OCI-LY7 (cell line): Measurements from ENCODE around the gene ST3GAL3.

Source experiments
- EZH2phosphoT487 ChIP-seq: fragments of 200-600 bp; sonication (generic); IDR thresholded peaks from 2 replicates; pipeline ENCODE4 v1.6.1; 2018; ENCODE audit warnings: low read depth, borderline replicate concordance, mild to moderate bottlenecking, mixed run types, antibody characterized with exemption, low read length, moderate library complexity, mixed read lengths
- TF ChIP-seq, protein P1 (sequence below): fragments of 200-600 bp; sonication (generic); conservative IDR thresholded peaks from 2 replicates; pipeline ENCODE4 v1.5.1; 2014; ENCODE audit warnings: mild to moderate bottlenecking, antibody characterized with exemption, low read length, moderate library complexity, mixed read lengths

DNA sequence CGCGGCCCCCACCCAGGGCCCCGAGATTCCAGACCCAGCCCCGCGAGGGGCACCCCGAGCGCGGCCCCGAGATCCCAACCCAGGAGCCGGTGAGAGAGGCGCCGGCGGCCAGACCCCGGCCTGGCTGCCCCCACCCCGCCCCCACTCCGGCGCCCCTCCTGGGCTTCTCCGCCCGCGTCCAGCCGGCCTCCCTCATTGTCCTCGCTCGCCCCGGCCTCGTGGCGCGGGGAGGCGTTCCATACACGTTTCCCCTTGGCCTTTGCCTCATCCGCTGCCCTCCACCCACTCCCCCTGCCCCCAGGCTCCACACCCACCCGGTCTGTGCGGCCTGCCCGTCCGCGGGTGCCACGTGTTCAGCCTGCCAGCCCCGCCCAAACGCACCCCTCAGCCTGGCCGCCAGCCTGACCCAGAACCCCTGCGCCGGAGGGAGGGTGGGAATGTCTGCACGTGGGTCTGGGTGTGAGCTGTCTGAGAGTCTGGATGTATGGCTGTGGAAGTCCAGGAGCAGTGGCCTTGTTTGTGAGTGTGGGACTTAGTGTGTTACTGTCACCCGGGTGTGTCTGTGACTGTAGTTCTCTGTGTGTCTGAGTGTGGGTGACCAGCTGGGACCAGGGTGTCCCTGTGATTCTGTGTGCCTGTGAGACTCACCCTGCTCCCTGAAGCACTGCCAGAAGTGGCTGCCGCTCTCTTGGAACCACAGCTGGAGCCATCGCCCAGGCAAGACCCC is 272.4 kb downstream of the ST3GAL3 start:
- TF ChIP-seq, protein P1, sequence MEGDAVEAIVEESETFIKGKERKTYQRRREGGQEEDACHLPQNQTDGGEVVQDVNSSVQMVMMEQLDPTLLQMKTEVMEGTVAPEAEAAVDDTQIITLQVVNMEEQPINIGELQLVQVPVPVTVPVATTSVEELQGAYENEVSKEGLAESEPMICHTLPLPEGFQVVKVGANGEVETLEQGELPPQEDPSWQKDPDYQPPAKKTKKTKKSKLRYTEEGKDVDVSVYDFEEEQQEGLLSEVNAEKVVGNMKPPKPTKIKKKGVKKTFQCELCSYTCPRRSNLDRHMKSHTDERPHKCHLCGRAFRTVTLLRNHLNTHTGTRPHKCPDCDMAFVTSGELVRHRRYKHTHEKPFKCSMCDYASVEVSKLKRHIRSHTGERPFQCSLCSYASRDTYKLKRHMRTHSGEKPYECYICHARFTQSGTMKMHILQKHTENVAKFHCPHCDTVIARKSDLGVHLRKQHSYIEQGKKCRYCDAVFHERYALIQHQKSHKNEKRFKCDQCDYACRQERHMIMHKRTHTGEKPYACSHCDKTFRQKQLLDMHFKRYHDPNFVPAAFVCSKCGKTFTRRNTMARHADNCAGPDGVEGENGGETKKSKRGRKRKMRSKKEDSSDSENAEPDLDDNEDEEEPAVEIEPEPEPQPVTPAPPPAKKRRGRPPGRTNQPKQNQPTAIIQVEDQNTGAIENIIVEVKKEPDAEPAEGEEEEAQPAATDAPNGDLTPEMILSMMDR: no peak
- TF ChIP-seq EZH2phosphoT487: no peak
